HCT116 (cell line): ENCODE data around the gene LAPTM4A.

Source experiments
- CBX3 ChIP-seq: IDR thresholded peaks from 2 replicates; pipeline ENCODE4 v1.6.1; 2012; ENCODE audit warnings: low read depth
- CTCF ChIP-seq, 3 experiments: fragments of 200-600 bp in 1 of 3; sonication (generic) in 1 of 3; IDR thresholded peaks in 2 of 3; conservative IDR thresholded peaks in 1 of 3; 2 replicates each; pipeline ENCODE4 v1.5.1; 2012 to 2017; ENCODE audit warnings: low read depth in 2 of 3, low read length in 2 of 3, antibody characterized with exemption in 1 of 3, borderline replicate concordance in 1 of 3, control low read depth in 1 of 3, mild to moderate bottlenecking in 1 of 3, mixed read lengths in 1 of 3, mixed run types in 1 of 3, moderate library complexity in 1 of 3; ENCODE audit not compliant: insufficient read depth in 1 of 3
- EZH2 ChIP-seq: fragments of 200-600 bp; sonication (generic); IDR thresholded peaks from 2 replicates; pipeline ENCODE4 v1.6.1; 2017; ENCODE audit warnings: antibody characterized with exemption, mixed run types
- EZH2phosphoT487 ChIP-seq: fragments of 200-600 bp; IDR thresholded peaks from 2 replicates; pipeline ENCODE4 v1.6.1; 2018; ENCODE audit warnings: antibody characterized with exemption, borderline replicate concordance
- FOSL1 ChIP-seq: IDR thresholded peaks from 2 replicates; pipeline ENCODE4 v1.6.1; 2012; ENCODE audit warnings: low read depth
- POLR2A ChIP-seq: IDR thresholded peaks from 2 replicates; pipeline ENCODE4 v1.7.0; 2011; ENCODE audit warnings: borderline replicate concordance; ENCODE audit not compliant: insufficient read depth, insufficient read length; ENCODE audit errors: extremely low read depth
- POLR2AphosphoS5 ChIP-seq: IDR thresholded peaks from 2 replicates; pipeline ENCODE4 v1.6.1; 2011; ENCODE audit warnings: mild to moderate bottlenecking, low read depth, low read length, moderate library complexity
- SIN3A ChIP-seq: IDR thresholded peaks from 2 replicates; pipeline ENCODE4 v1.6.1; 2012; ENCODE audit warnings: low read depth
- ZBTB33 ChIP-seq: IDR thresholded peaks from 2 replicates; pipeline ENCODE4 v1.6.1; 2011; ENCODE audit warnings: mild to moderate bottlenecking, low read length, moderate library complexity; ENCODE audit not compliant: insufficient replicate concordance; ENCODE audit errors: extremely low read depth

GRCh38 chr2:20061476-20061875, 10.0 kb upstream of the LAPTM4A start:
- TF ChIP-seq EZH2phosphoT487 (no peak), FOSL1 (no peak), POLR2A (no peak), CTCF (IDR thresholded peaks at IDR 0.05 in 2 of 3, conservative IDR thresholded peaks at IDR 0.05 in 1 of 3; ENCODE audit: borderline replicate concordance in 1 of 3, insufficient read depth in 1 of 3, low read depth in 2 of 3, low read length in 2 of 3) (no peak), SIN3A (no peak), ZBTB33 (no peak), CBX3 (no peak), EZH2 (no peak), POLR2AphosphoS5 (no peak)
